Muscle of back (tissue), 11 donors: ENCODE data around the gene IL12A. TPM values are rescaled to one million over a fixed set of nuclear protein-coding genes. Genes with fewer than 3 reads are reported as not detected.

Experiments
- DNase-seq, 3 donors: peaks; one replicate each; pipeline versions ENCODE4 v3.0.0 to v3.0.0-alpha.2; 2013
- polyA plus RNA-seq, 10 donors: library from polyadenylated mRNA; unstranded; fragments of 120-200 nt; gene quantifications; one replicate each; pipeline ENCODE4 v1.2.1, GENCODE V29; 2013; ENCODE audit not compliant: insufficient read length in 10 of 10

The IL12A gene
- polyA plus RNA-seq, 10 donors: 0.49 to 1.5 (median 0.72) TPM

GRCh38 chr3:159989973-159990846 lies 1.6 kb downstream of the IL12A start:
- no peak for DNase-seq

GRCh38 chr3:159991591-159991990 lies 3.0 kb downstream of the IL12A start:
- DNase-seq: no peak

- no peak for DNase-seq
These were observed 4.0 kb downstream of the IL12A start for GRCh38 chr3:159992589-159992988.

DNA sequence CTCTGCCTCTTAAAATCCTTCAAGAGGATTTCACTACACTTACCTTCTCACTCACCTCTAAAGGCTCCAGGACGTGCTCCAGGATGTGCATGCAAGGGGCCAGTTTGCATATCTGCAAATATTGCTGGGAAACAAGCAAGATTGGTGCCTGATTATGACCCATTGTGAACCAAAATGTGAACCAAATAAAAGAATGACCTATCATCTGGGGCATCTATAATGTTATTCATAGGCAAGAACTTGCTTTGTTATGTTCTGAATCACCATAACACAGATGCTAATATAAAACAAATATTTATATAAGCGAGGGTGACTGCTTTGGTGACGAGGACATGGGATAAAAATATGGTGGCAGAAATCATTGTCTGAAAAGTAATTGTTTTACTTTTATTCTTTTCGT lies 5.5 kb downstream of the IL12A start:
- no peak for DNase-seq

GRCh38 chr3:159995091-159995490 lies 6.5 kb downstream of the IL12A start:
- DNase-seq: no peak

GRCh38 chr3:159996018-159996417 lies 7.4 kb downstream of the IL12A start:
- DNase-seq: no peak

GRCh38 chr3:159996959-159997358 lies 8.3 kb downstream of the IL12A start:
- no peak for DNase-seq

- no peak for DNase-seq
These were observed 12.6 kb downstream of the IL12A start for GRCh38 chr3:160001148-160001760.

- DNase-seq: no peak
These were observed 13.4 kb downstream of the IL12A start for GRCh38 chr3:160001850-160002623.

DNA sequence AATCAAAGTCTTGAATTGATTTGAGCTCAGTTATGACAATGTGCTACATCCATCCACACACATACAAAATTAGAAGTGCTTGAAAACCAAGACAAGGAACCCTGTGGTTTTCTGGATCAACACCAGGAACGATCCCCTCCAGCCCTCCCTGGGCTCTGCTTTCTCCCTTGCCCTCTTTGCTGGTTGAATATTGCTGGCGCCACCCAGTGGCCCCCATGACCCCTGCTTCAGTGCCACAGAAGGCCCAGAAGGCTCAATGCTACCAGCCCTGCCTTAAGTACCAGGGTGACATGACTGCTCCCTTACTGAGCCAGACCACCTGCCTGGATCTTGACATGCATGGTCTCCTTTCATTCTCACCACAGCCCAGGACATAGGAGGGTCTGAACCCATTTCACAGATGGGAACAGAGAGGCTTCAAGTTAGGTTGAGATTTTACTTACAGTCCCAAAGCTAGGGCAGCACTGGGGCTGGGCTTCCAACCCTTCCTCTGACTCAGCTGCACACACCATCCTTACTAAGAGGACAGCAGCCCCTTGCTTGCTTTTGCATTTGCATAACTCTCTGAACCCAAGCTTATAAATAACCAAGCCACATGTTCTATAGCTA lies 15.0 kb downstream of the IL12A start:
- DNase-seq: peak in 2 of 3 donors; percentile 19 to 25

- no peak for DNase-seq
These were observed 16.4 kb downstream of the IL12A start for GRCh38 chr3:160005004-160005403.

DNA sequence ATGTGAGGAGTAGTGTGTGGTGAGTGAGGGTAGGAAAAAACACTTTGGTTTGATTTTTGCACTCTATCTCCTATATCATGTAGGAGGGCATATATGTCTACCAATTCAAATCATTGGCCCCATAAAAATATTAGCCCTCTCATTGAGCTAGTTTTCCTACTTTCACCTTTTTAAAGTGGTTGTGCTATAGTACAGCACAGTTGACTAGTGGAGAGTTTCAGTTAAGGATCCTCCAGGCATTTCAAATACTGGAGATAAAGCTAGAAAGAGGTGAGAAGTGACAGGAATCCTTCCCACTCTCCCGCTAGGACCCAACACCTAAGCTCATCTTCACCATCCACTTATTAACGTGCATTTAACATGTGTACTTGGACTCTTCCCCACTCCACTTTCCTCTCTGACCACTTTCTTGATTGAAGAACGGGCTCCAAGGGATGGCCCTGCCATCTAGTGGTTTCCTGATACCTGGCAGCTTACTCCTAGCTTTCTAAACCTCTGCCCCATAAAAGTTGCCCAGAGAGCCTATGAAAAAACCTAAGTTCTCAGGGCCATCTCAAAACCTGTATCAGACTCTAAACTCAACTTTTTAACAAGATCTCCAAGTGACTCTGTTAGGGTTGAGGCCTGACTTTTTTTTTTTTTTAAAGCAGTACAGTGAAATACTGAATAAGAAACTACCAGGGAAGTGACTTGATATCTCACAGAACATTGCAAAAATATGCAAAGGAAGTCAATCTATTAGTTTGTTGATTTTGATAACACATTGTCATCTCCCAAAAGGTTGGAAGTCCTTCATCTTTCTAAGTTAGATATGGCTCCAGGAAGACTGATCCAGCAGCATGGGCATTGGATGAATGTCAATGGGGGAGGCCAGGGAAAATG lies 17.9 kb downstream of the IL12A start:
- peak; percentile 41 to 74 (median 43) for DNase-seq

DNA sequence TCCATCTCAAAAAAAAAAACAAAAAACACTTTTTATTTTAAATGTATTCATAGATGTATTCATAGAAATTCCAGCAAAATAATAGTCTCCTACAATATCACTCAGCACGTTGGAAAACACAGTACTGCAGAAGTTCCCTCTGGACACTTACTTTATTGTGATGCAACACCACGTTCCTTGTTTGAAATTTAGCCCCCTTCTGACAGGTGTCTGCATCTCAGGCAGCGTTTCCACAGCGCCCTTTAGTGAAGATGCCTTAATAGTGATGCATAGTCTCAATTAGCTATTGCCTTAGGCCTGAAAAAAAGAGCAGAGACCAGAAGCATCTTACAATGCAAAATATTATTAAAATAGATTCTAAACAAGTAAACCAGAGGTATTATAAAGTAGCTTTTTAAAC lies 20.3 kb downstream of the IL12A start:
- DNase-seq: no peak

GRCh38 chr3:160009525-160009924 lies 20.9 kb downstream of the IL12A start:
- no peak for DNase-seq

DNA sequence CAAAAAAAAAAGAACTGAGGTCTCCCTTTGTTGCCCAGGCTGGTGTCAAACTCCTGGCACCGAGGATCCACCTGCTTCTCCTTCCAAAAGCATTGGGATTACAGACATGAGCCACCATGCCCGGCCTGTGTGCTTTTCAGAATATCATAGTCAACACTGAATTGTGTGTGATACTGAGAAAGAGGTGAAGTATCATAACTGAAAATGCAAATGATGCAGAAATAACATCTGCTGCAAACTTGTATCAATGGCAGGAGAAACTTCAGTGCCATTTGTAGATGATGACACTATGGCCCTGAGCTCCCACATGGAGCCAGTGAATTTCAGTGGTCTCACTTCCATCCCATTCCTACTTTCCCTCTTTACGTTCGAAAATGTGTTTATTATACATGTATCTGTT lies 21.9 kb downstream of the IL12A start:
- no peak for DNase-seq

GRCh38 chr3:160012108-160012507 lies 23.5 kb downstream of the IL12A start:
- DNase-seq: no peak

DNA sequence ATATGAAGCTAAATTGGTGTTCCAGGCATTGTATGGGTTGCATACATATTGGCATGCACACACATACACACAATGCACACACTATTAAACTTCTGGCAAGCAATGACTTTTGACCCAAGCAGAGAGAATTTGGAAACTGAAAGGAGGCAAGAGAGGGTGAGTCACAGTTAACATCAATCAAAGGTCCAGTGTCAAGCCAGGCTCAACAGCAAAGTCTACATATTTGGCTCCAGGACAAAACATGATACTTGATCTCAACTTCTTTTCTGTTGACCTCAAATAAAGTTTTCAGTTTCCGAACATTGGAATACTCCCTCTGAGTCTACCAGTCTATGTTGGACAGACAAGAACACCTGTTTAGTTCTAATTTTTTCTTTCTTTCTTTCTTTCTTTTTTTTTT lies 28.3 kb downstream of the IL12A start:
- DNase-seq: no peak

DNA sequence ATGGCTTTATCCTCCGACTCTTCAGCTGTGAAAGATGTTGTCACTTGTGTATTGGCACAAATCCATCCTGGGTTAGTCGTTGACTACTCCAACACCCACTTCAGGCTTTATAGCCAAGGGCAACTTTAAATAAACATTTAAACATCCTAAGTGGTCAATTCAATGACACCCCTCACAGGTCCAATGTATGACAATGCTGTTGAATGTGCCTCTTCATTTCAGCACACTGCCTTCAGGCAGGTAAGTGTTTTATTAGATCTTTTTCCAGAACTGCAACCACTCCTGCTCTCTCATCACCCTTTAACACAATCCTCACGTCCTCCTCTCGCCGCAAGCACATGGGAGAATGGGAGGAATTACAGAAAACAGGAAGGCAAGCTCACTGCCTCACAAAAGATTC lies 30.3 kb downstream of the IL12A start:
- no peak for DNase-seq

GRCh38 chr3:160020057-160020711 lies 31.5 kb downstream of the IL12A start:
- DNase-seq: no peak

- DNase-seq: no peak
These were observed 33.4 kb downstream of the IL12A start for GRCh38 chr3:160022068-160022467.

DNA sequence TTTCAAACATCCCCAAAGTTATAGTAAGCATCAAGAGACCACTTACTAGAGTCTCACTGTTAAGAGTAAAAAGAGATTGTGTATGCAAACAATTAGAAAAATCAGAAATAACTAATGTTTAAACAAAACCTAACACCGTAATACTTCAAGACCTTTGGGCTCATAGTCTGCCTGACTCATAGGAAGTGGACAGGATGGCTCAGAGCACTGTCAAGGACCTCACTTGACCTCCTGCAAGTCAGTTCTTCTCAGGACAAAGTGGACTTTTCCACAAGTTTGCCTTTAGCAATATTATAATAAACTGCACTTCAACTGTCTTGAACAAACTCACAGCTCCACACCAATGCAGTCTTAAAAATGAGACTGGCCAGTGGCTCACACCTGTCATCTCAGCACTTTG lies 34.8 kb downstream of the IL12A start:
- no peak for DNase-seq
